HEK293 (cell line): ENCODE measurements around the gene MRPS6.

Experiments
- CTCF ChIA-PET: fragments of 350-600 bp; formaldehyde crosslinking; extraction: SDS; loops from one replicate; lab custom pipeline; 2021; ENCODE audit warnings: antibody characterized with exemption; lab: Yijun Ruan, JAX
- POLR2A ChIA-PET: fragments of 300-600 bp; formaldehyde crosslinking; extraction: SDS; loops from one replicate; lab custom pipeline; 2020; ENCODE audit warnings: antibody characterized with exemption, inconsistent platforms; lab: Yijun Ruan, JAX
- H3K27ac ChIP-seq: fragments of 200-500 bp; sonication (Bioruptor generic); 2 replicates; pipeline ENCODE4 v1.5.1; 2014; ENCODE audit warnings: low read depth, low read length, control low read depth, inconsistent platforms; ENCODE audit errors: extremely low read depth
- H3K36me3 ChIP-seq, 2 experiments: fragments of 200-500 bp in 1 of 2; sonication (Bioruptor generic) in 1 of 2; 1 replicate in 1 of 2; 2 replicates in 1 of 2; pipeline ENCODE4 v1.5.1; 2014 to 2017; ENCODE audit warnings: inconsistent platforms in 2 of 2, low read length in 2 of 2; ENCODE audit not compliant: control insufficient read depth in 2 of 2, insufficient read depth in 1 of 2
- H3K4me1 ChIP-seq: fragments of 200-500 bp; sonication (Bioruptor generic); 2 replicates; pipeline ENCODE4 v1.5.1; 2014; ENCODE audit warnings: mild to moderate bottlenecking, low read length, inconsistent platforms; ENCODE audit not compliant: control insufficient read depth, insufficient read depth
- H3K4me3 ChIP-seq: 2 replicates; pipeline ENCODE4 v1.5.1; 2011; ENCODE audit warnings: low read depth, mild to moderate bottlenecking, control low read depth, low read length, moderate library complexity
- H3K9me3 ChIP-seq: fragments of 200-500 bp; sonication (Bioruptor generic); 2 replicates; pipeline ENCODE4 v1.5.1; 2014; ENCODE audit warnings: low read depth, low read length, inconsistent platforms; ENCODE audit not compliant: control insufficient read depth, insufficient read depth
- ATF2 ChIP-seq: fragments of 450-650 bp; formaldehyde crosslinking; IDR thresholded peaks from 2 replicates; pipeline ENCODE4 v1.5.1; 2016; ENCODE audit warnings: missing biosample characterization, missing genetic modification characterization, low read depth
- SP3 ChIP-seq: fragments of 450-650 bp; formaldehyde crosslinking; IDR thresholded peaks from 2 replicates; pipeline ENCODE4 v1.5.1; 2016; ENCODE audit warnings: missing biosample characterization, missing genetic modification characterization
- TRIM28 ChIP-seq: IDR thresholded peaks from 2 replicates; pipeline ENCODE4 v1.6.1; 2011; ENCODE audit warnings: low read length, control low read depth, borderline replicate concordance
- ZBTB17 ChIP-seq: fragments of 450-650 bp; formaldehyde crosslinking; IDR thresholded peaks from 2 replicates; pipeline ENCODE4 v1.5.1; 2016; ENCODE audit warnings: missing biosample characterization, missing genetic modification characterization
- ZBTB49 ChIP-seq: fragments of 450-650 bp; formaldehyde crosslinking; IDR thresholded peaks from 2 replicates; pipeline ENCODE4 v1.5.1; 2016; ENCODE audit warnings: missing biosample characterization, missing genetic modification characterization, low read depth
- ZNF302 ChIP-seq: fragments of 450-650 bp; formaldehyde crosslinking; IDR thresholded peaks from 2 replicates; pipeline ENCODE4 v1.5.1; 2016; ENCODE audit warnings: missing biosample characterization, missing genetic modification characterization, low read depth
- ZNF335 ChIP-seq: fragments of 450-650 bp; formaldehyde crosslinking; conservative IDR thresholded peaks from 2 replicates; pipeline ENCODE4 v1.5.1; 2016; ENCODE audit warnings: missing biosample characterization, missing genetic modification characterization
- ZNF510 ChIP-seq: fragments of 450-650 bp; formaldehyde crosslinking; IDR thresholded peaks from 2 replicates; pipeline ENCODE4 v1.5.1; 2018; ENCODE audit warnings: mild to moderate bottlenecking, missing genetic modification characterization, missing biosample characterization; ENCODE audit not compliant: insufficient replicate concordance
- ZNF521 ChIP-seq: fragments of 450-650 bp; formaldehyde crosslinking; IDR thresholded peaks from 2 replicates; pipeline ENCODE4 v1.5.1; 2017; ENCODE audit warnings: missing biosample characterization, mild to moderate bottlenecking, missing genetic modification characterization
- ZNF76 ChIP-seq: fragments of 450-650 bp; formaldehyde crosslinking; IDR thresholded peaks from 2 replicates; pipeline ENCODE4; 2016; ENCODE audit warnings: low read depth, missing biosample characterization, missing genetic modification characterization, borderline replicate concordance
- ZXDB ChIP-seq: fragments of 450-650 bp; formaldehyde crosslinking; IDR thresholded peaks from 2 replicates; pipeline ENCODE4 v1.5.1; 2016; ENCODE audit warnings: missing biosample characterization, missing genetic modification characterization
- TF ChIP-seq, protein P1 (sequence below): fragments of 450-650 bp; formaldehyde crosslinking; IDR thresholded peaks from 2 replicates; pipeline ENCODE4 v1.5.1; 2016; ENCODE audit warnings: missing biosample characterization, missing genetic modification characterization
- TF ChIP-seq, protein P2 (sequence below): fragments of 450-650 bp; formaldehyde crosslinking; IDR thresholded peaks from 2 replicates; pipeline ENCODE4 v1.5.1; 2016; ENCODE audit warnings: missing biosample characterization, missing genetic modification characterization

Gene MRPS6

GRCh38 chr21:34029743-34030528, 43.4 kb upstream of the MRPS6 start (continued):
- no peak for TF ChIP-seq ZNF521
- peak; percentile 85 for TF ChIP-seq SP3 (tag by site-specific recombination)
- TF ChIP-seq ZNF76 (tag by site-specific recombination) = peak; percentile 88; the same call in 1 of the 2 replicates
- TF ChIP-seq ZNF510 (tag by site-specific recombination) = no peak
- TF ChIP-seq ZNF302 (tag by site-specific recombination) = no peak
- peak; percentile 83 for TF ChIP-seq ZNF335 (tag by site-specific recombination)
- TF ChIP-seq ZXDB = 0 out of 2 replicates have a peak, but pooled peaks have one; percentile 43
- TF ChIP-seq, protein P1, sequence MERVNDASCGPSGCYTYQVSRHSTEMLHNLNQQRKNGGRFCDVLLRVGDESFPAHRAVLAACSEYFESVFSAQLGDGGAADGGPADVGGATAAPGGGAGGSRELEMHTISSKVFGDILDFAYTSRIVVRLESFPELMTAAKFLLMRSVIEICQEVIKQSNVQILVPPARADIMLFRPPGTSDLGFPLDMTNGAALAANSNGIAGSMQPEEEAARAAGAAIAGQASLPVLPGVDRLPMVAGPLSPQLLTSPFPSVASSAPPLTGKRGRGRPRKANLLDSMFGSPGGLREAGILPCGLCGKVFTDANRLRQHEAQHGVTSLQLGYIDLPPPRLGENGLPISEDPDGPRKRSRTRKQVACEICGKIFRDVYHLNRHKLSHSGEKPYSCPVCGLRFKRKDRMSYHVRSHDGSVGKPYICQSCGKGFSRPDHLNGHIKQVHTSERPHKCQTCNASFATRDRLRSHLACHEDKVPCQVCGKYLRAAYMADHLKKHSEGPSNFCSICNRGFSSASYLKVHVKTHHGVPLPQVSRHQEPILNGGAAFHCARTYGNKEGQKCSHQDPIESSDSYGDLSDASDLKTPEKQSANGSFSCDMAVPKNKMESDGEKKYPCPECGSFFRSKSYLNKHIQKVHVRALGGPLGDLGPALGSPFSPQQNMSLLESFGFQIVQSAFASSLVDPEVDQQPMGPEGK (tag by site-specific recombination) = no peak; the same call in 1 of the 2 replicates
- TF ChIP-seq ATF2 (tag by site-specific recombination) = peak; percentile 95

DNA sequence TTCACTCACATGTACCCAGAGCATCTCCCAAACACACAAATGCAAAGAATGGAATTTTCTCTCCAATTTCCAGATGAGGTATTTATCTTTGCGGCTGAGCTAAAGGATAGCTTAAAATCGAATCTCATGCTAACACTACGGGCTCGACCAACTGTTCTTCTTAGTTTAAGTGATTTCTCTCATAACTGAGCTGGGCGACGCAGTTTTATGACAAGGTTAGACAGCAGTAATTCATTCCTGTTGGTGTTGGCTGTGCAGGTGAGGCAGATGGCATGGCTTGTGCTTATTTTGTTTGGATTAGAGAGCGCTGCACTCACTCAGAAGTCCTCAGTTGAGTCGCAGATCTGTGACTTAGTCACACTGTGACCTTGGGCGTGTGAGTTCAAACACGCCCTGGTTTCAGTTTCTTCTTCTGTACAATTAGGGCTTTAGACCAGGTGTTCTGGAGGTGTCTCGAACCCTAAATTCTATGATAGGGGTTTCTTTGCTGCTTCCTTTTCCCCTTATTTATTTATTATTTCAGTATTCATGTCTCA, 41.5 kb upstream of the MRPS6 start:
- no peak overlapping the region for H3K27ac ChIP-seq
- CTCF ChIA-PET = interaction anchor here (3.7 kb wide), 1 partner anchor 108 kb away, joined by 14 read pairs; no protein-coding TSS in a partner anchor
- no peaks in the 10 kb centered on the region; the same call in 1 of the 2 replicates for H3K4me1 ChIP-seq
- H3K9me3 ChIP-seq = no peaks in the 10 kb centered on the region
- POLR2A ChIA-PET = no interaction called here
- H3K36me3 ChIP-seq = no peaks in the 10 kb centered on the region
- TF ChIP-seq, protein P2, sequence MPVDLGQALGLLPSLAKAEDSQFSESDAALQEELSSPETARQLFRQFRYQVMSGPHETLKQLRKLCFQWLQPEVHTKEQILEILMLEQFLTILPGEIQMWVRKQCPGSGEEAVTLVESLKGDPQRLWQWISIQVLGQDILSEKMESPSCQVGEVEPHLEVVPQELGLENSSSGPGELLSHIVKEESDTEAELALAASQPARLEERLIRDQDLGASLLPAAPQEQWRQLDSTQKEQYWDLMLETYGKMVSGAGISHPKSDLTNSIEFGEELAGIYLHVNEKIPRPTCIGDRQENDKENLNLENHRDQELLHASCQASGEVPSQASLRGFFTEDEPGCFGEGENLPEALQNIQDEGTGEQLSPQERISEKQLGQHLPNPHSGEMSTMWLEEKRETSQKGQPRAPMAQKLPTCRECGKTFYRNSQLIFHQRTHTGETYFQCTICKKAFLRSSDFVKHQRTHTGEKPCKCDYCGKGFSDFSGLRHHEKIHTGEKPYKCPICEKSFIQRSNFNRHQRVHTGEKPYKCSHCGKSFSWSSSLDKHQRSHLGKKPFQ (tag by site-specific recombination) = no peak
- no peak for TF ChIP-seq ZBTB17
- H3K4me3 ChIP-seq = no peak overlapping the region

GRCh38 chr21:34034369-34035014, 38.9 kb upstream of the MRPS6 start:
- Histone ChIP-seq H3K4me3 (no peak overlapping the region), H3K4me1 (no peaks in the 10 kb centered on the region; the same call in 1 of the 2 replicates), H3K9me3 (no peaks in the 10 kb centered on the region), H3K27ac (no peak overlapping the region), H3K36me3 (no peaks in the 10 kb centered on the region)
- TF ChIP-seq TRIM28 = 0 out of 2 replicates have a peak, but pooled peaks have one; percentile 15
- TF ChIP-seq ZBTB49 (tag by site-specific recombination) = no peak
- ChIA-PET POLR2A (no interaction called here), CTCF (interaction anchor here (1.1 to 1.3 kb wide), 2 partner anchors 39 to 328 kb away, joined by 3 read pairs; partner anchors contain the start of genes MRPS6 and SLC5A3)
